HepG2 (cell line): Measurements from ENCODE around the gene FSCN2. TPM values are rescaled to one million over a fixed set of nuclear protein-coding genes. Genes with fewer than 3 reads are reported as not detected.
A peak's percentile ranks its signal among the peaks of the same experiment; 100 is the strongest.

Experiments used
- ATF5 ChIP-seq: sonication (generic); formaldehyde crosslinking; IDR thresholded peaks from 2 replicates; pipeline ENCODE4 v1.4.0; 2020; ENCODE audit warnings: mild to moderate bottlenecking, low read depth, missing genetic modification reagents
- ATRX ChIP-seq: sonication (generic); formaldehyde crosslinking; IDR thresholded peaks from 2 replicates; pipeline ENCODE4 v1.4.0; 2020; ENCODE audit warnings: missing genetic modification reagents, borderline replicate concordance
- BORCS8-MEF2B ChIP-seq: sonication (generic); formaldehyde crosslinking; IDR thresholded peaks from 2 replicates; pipeline ENCODE4 v1.8.0; 2022; ENCODE audit warnings: mild to moderate bottlenecking, missing genetic modification reagents
- CENPX ChIP-seq: sonication (generic); formaldehyde crosslinking; IDR thresholded peaks from 2 replicates; pipeline ENCODE4 v1.9.0; 2021; ENCODE audit warnings: mild to moderate bottlenecking, missing genetic modification reagents, moderate library complexity
- CSRNP2 ChIP-seq: sonication (generic); formaldehyde crosslinking; conservative IDR thresholded peaks from 2 replicates; pipeline ENCODE4 v1.8.0; 2022; ENCODE audit warnings: low read depth, missing genetic modification reagents
- FLYWCH1 ChIP-seq: sonication (generic); formaldehyde crosslinking; IDR thresholded peaks from 2 replicates; pipeline ENCODE4 v1.8.1; 2023; ENCODE audit warnings: mild to moderate bottlenecking, missing genetic modification reagents
- GPBP1L1 ChIP-seq: sonication (generic); formaldehyde crosslinking; IDR thresholded peaks from 2 replicates; pipeline ENCODE4 v1.5.0; 2020; ENCODE audit warnings: mild to moderate bottlenecking, missing genetic modification reagents
- KDM5B ChIP-seq: sonication (generic); formaldehyde crosslinking; IDR thresholded peaks from 2 replicates; pipeline ENCODE4 v1.4.0; 2020; ENCODE audit warnings: missing genetic modification reagents, mild to moderate bottlenecking, borderline replicate concordance
- KLF11 ChIP-seq: IDR thresholded peaks from 2 replicates; pipeline ENCODE4 v1.6.1; 2016; ENCODE audit warnings: missing compliant biosample characterization
- MTERF4 ChIP-seq: sonication (generic); formaldehyde crosslinking; IDR thresholded peaks from 2 replicates; pipeline ENCODE4 v1.8.0; 2023; ENCODE audit warnings: mild to moderate bottlenecking, missing genetic modification reagents
- NFIC ChIP-seq: IDR thresholded peaks from 2 replicates; pipeline ENCODE4 v1.6.1; 2012; ENCODE audit warnings: mild to moderate bottlenecking, low read length, inconsistent platforms
- NR2F1 ChIP-seq, 2 experiments: fragments of 450-650 bp in 1 of 2; formaldehyde crosslinking in 1 of 2; IDR thresholded peaks; 2 replicates each; pipeline versions ENCODE4 v1.5.0 to v1.6.1; 2016 to 2020; ENCODE audit warnings: mild to moderate bottlenecking in 1 of 2, missing compliant biosample characterization in 1 of 2, missing genetic modification reagents in 1 of 2, moderate library complexity in 1 of 2
- SALL1 ChIP-seq: sonication (generic); formaldehyde crosslinking; IDR thresholded peaks from 2 replicates; pipeline ENCODE4 v1.8.0; 2022; ENCODE audit warnings: mild to moderate bottlenecking, missing genetic modification reagents
- SSRP1 ChIP-seq: IDR thresholded peaks from 2 replicates; pipeline ENCODE4 v1.6.1; 2016; ENCODE audit warnings: control low read depth
- TBL1XR1 ChIP-seq: fragments of 150-350 bp; IDR thresholded peaks from 2 replicates; pipeline ENCODE4 v1.6.1; 2014; ENCODE audit warnings: borderline replicate concordance, low read length; ENCODE audit not compliant: partially characterized antibody
- TBP ChIP-seq: sonication (generic); formaldehyde crosslinking; IDR thresholded peaks from 2 replicates; pipeline ENCODE4 v1.5.0; 2020; ENCODE audit warnings: missing genetic modification reagents
- TGIF2 ChIP-seq: IDR thresholded peaks from 2 replicates; pipeline ENCODE4 v1.6.1; 2016; ENCODE audit warnings: control low read depth, missing compliant biosample characterization
- TRIM22 ChIP-seq: fragments of 450-650 bp; IDR thresholded peaks from 2 replicates; pipeline ENCODE4 v1.6.1; 2017
- TRIM24 ChIP-seq: sonication (generic); formaldehyde crosslinking; IDR thresholded peaks from 2 replicates; pipeline ENCODE4 v1.8.0; 2022; ENCODE audit warnings: mild to moderate bottlenecking, missing genetic modification reagents
- ZNF503 ChIP-seq: sonication (generic); formaldehyde crosslinking; IDR thresholded peaks from 2 replicates; pipeline ENCODE4 v1.4.0; 2020; ENCODE audit warnings: missing genetic modification reagents
- ZNF614 ChIP-seq: IDR thresholded peaks from 2 replicates; pipeline ENCODE4 v1.6.1; 2018; ENCODE audit warnings: missing biosample characterization, missing genetic modification reagents, inconsistent platforms, borderline replicate concordance
- ZNF629 ChIP-seq: sonication (generic); formaldehyde crosslinking; conservative IDR thresholded peaks from 2 replicates; pipeline ENCODE4 v1.5.0; 2020; ENCODE audit warnings: missing genetic modification reagents
- polyA plus RNA-seq, 8 experiments: library from polyadenylated mRNA; depleted of rRNA in 3 of 8; stranded (reverse) in 7 of 8; unstranded in 1 of 8; fragments of >200 nt; fragmentation: Illumina TruSeq in 4 of 8; extraction: Trizol in 4 of 8; gene quantifications; 2 replicates each; pipeline versions ENCODE4 v1.2.1 to v1.2.3, GENCODE V29; 2011 to 2016; ENCODE audit warnings: low read depth in 4 of 8, missing spikeins in 1 of 8, mixed read lengths in 1 of 8; ENCODE audit not compliant: insufficient read depth in 1 of 8
- total RNA-seq, 5 experiments: library from RNA; depleted of rRNA; stranded (reverse); fragments of >200 nt; fragmentation: Illumina TruSeq; extraction: Trizol; gene quantifications; 2 replicates each; pipeline ENCODE4 v1.2.3, GENCODE V29; 2016; ENCODE audit warnings: low read depth in 1 of 5

FSCN2 gene
- total and polyA plus RNA-seq, 2 of the 13 experiments (the other 11 are each of a cell fraction or from before 2014, with no cell fraction given) = 0.09 TPM; not detected in 1

GRCh38 chr17:81512562-81513371 lies 15.4 kb upstream of the FSCN2 start, which contains the start of gene ACTG1 (continued):
- TF ChIP-seq ZNF629 (CRISPR knock-in tag) (0 out of 2 replicates have a peak, but pooled peaks have one; percentile 24), ATRX (no peak), SALL1 (CRISPR knock-in tag) (peak; percentile 64; the same call in 1 of the 2 replicates), SSRP1 (CRISPR knock-in tag) (no peak), TRIM24 (CRISPR knock-in tag) (no peak), NR2F1 (CRISPR knock-in tag; IDR thresholded peaks at IDR 0.05) (no peak), NFIC (no peak), BORCS8-MEF2B (CRISPR knock-in tag) (no peak), TBL1XR1 (peak; percentile 70), TRIM22 (no peak), KDM5B (CRISPR knock-in tag) (no peak), ATF5 (CRISPR knock-in tag) (no peak), CENPX (CRISPR knock-in tag) (no peak), KLF11 (no peak), GPBP1L1 (CRISPR knock-in tag) (no peak), MTERF4 (CRISPR knock-in tag) (peak; percentile 36; the same call in 1 of the 2 replicates), TGIF2 (CRISPR knock-in tag) (peak; percentile 67; the same call in 1 of the 2 replicates), ZNF614 (CRISPR knock-in tag) (no peak; the same call in 1 of the 2 replicates), FLYWCH1 (no peak), ZNF503 (CRISPR knock-in tag) (no peak), CSRNP2 (CRISPR knock-in tag) (no peak), TBP (CRISPR knock-in tag) (no peak)
